Activated effector memory CD4-positive, alpha-beta T cell treated with anti-CD3 and anti-CD28 coated beads, Interleukin-2, amount 50 U/mL, for 16 hours (primary cell): ENCODE measurements around the gene KIF13A.
"Not testable (repeated sequence)": the region's sequence is repeated elsewhere in the genome, so short reads cannot be mapped to it uniquely, and the experiment has no call there.

Experiments used
- DNase-seq: peaks from one replicate; pipeline ENCODE4 v3.0.0-alpha.2; 2020

The KIF13A gene

GRCh38 chr6:17842934-17843821, 144.3 kb downstream of the KIF13A start:
- DNase-seq: no peak

- DNase-seq: no peak
Measured at GRCh38 chr6:17842014-17842776, 145.2 kb downstream of the KIF13A start.

GRCh38 chr6:17839513-17840223, 147.8 kb downstream of the KIF13A start:
- DNase-seq: no peak

GRCh38 chr6:17836293-17836692, 151.1 kb downstream of the KIF13A start:
- no peak for DNase-seq

GRCh38 chr6:17835784-17836183, 151.7 kb downstream of the KIF13A start:
- no peak for DNase-seq

GRCh38 chr6:17831135-17831534, 156.3 kb downstream of the KIF13A start:
- no peak for DNase-seq

GRCh38 chr6:17829905-17830304, 157.5 kb downstream of the KIF13A start:
- DNase-seq: no peak

- no peak for DNase-seq
Measured at GRCh38 chr6:17828149-17828548, 159.3 kb downstream of the KIF13A start.

- DNase-seq: no peak
Measured at GRCh38 chr6:17826301-17826700, 161.1 kb downstream of the KIF13A start.

- DNase-seq: no peak
Measured at GRCh38 chr6:17820055-17820454, 167.4 kb downstream of the KIF13A start.

GRCh38 chr6:17817763-17818162, 169.7 kb downstream of the KIF13A start:
- no peak for DNase-seq

GRCh38 chr6:17816921-17817611, 170.4 kb downstream of the KIF13A start:
- DNase-seq: no peak

GRCh38 chr6:17813542-17813941, 173.9 kb downstream of the KIF13A start:
- DNase-seq: no peak

GRCh38 chr6:17812311-17812710, 175.1 kb downstream of the KIF13A start:
- no peak for DNase-seq

GRCh38 chr6:17808609-17809008, 178.8 kb downstream of the KIF13A start:
- no peak for DNase-seq

- DNase-seq: not testable (repeated sequence)
Measured at GRCh38 chr6:17807431-17807830, 180.0 kb downstream of the KIF13A start.

- no peak for DNase-seq
Measured at GRCh38 chr6:17803409-17803808, 184.0 kb downstream of the KIF13A start.

GRCh38 chr6:17798477-17799154, 188.8 kb downstream of the KIF13A start:
- no peak for DNase-seq

- no peak for DNase-seq
Measured at GRCh38 chr6:17790489-17790888, 196.9 kb downstream of the KIF13A start.

GRCh38 chr6:17785094-17785787, 202.2 kb downstream of the KIF13A start:
- no peak for DNase-seq

- no peak for DNase-seq
Measured at GRCh38 chr6:17780061-17780460, 207.4 kb downstream of the KIF13A start.

GRCh38 chr6:17771609-17772008, 215.8 kb downstream of the KIF13A start:
- no peak for DNase-seq
